Measurements from ENCODE around the gene SPTB. TPM values are rescaled to one million over a fixed set of nuclear protein-coding genes. Genes with fewer than 3 reads are reported as not detected.

Gene SPTB
- total RNA-seq, 4 donors from 2014 or later: 123 to 554 (median 266) TPM

- ATAC-seq: no peak
- H3K9me3 ChIP-seq: no peaks in the 10 kb centered on the region
- no peaks in the 10 kb centered on the region for H3K27me3 ChIP-seq
- no peak for DNase-seq
- H3K4me1 ChIP-seq: peaks cover 68 to 71% of the 10 kb centered on the region in 2 donors
- in situ Hi-C loops (cut with MboI; ENCODE audit: low sequenced_read_pairs in 4 of 4): no loop called here
- intact Hi-C loops (cut with DNase I; ENCODE audit: low total_unique reads): no loop called here
- no peaks in the 10 kb centered on the region for H3K36me3 ChIP-seq
- H3K4me3 ChIP-seq: no peak overlapping the region
- H3K27ac ChIP-seq: peak overlapping the region in 3 of 4 donors; percentile 44 to 97 (median 60)
- no peak for TF ChIP-seq POLR2A (IDR thresholded peaks at IDR 0.05)
- TF ChIP-seq CTCF (IDR thresholded peaks at IDR 0.05 in 4 of 5, conservative IDR thresholded peaks at IDR 0.05 in 1 of 5): no peak
These were observed 29.2 kb downstream of the SPTB start for GRCh38 chr14:64850369-64851137.

DNA sequence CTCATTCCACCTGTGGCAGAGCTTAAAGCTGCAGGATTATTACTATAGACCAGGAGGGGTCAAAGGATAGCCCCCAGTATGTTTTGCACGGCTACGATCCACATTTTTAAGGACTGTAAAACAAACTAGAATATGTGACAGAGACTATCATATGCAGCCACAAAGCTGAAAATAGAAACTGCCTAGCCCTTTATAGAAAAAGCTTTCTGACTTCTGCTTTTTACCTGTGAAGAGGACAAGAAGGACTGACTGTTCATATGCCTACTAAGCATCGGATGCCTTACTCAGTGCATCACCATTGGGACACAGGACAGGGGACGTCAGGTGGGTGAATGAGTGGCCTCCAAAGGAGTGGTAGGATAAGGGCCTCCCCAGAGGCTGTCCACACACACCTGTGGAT is 29.8 kb downstream of the SPTB start:
- Histone ChIP-seq H3K4me3 (no peak overlapping the region), H3K36me3 (no peaks in the 10 kb centered on the region), H3K27ac (peak overlapping the region; percentile 29 to 97 (median 52)), H3K4me1 (peaks cover 68 to 71% of the 10 kb centered on the region in 2 donors), H3K9me3 (no peaks in the 10 kb centered on the region), H3K27me3 (no peaks in the 10 kb centered on the region)
- TF ChIP-seq POLR2A (IDR thresholded peaks at IDR 0.05) (no peak), CTCF (IDR thresholded peaks at IDR 0.05 in 4 of 5, conservative IDR thresholded peaks at IDR 0.05 in 1 of 5) (no peak)
- ATAC-seq (no peak), DNase-seq (no peak)
- in situ Hi-C loops (cut with MboI; ENCODE audit: low sequenced_read_pairs in 4 of 4): no loop called here
- intact Hi-C loops (cut with DNase I; ENCODE audit: low total_unique reads): no loop called here

- Histone ChIP-seq H3K36me3 (no peaks in the 10 kb centered on the region), H3K27ac (peak overlapping the region; percentile 87 to 99 (median 95)), H3K27me3 (no peaks in the 10 kb centered on the region), H3K4me3 (no peak overlapping the region), H3K4me1 (peaks cover 77 to 78% of the 10 kb centered on the region in 2 donors), H3K9me3 (no peaks in the 10 kb centered on the region)
- in situ Hi-C loops (cut with MboI; ENCODE audit: low sequenced_read_pairs in 4 of 4): no loop called here
- intact Hi-C loops (cut with DNase I; ENCODE audit: low total_unique reads): no loop called here
- no peak for ATAC-seq
- no peak for DNase-seq
- TF ChIP-seq POLR2A (IDR thresholded peaks at IDR 0.05): no peak
- no peak for TF ChIP-seq CTCF (IDR thresholded peaks at IDR 0.05 in 4 of 5, conservative IDR thresholded peaks at IDR 0.05 in 1 of 5)
These were observed 31.5 kb downstream of the SPTB start for GRCh38 chr14:64848239-64848638.

- no peaks in the 10 kb centered on the region for H3K9me3 ChIP-seq
- H3K36me3 ChIP-seq: no peaks in the 10 kb centered on the region
- ATAC-seq (no peak), DNase-seq (no peak)
- peaks cover 86 to 93% of the 10 kb centered on the region in 2 donors for H3K4me1 ChIP-seq
- intact Hi-C loops (cut with DNase I; ENCODE audit: low total_unique reads): no loop called here
- TF ChIP-seq CTCF (IDR thresholded peaks at IDR 0.05 in 4 of 5, conservative IDR thresholded peaks at IDR 0.05 in 1 of 5) (no peak), POLR2A (IDR thresholded peaks at IDR 0.05) (no peak)
- in situ Hi-C loops (cut with MboI; ENCODE audit: low sequenced_read_pairs in 4 of 4): no loop called here
- no peaks in the 10 kb centered on the region for H3K27me3 ChIP-seq
- no peak overlapping the region for H3K4me3 ChIP-seq
- H3K27ac ChIP-seq: peak overlapping the region; percentile 87 to 99 (median 95)
These were observed 33.4 kb downstream of the SPTB start for GRCh38 chr14:64846319-64846718.
